GM23248 (cell line): ENCODE data around the gene MYO1A. TPM values are rescaled to one million over a fixed set of nuclear protein-coding genes. Genes with fewer than 3 reads are reported as not detected.

Source experiments
- DNase-seq: peaks from one replicate; pipeline ENCODE4 v3.0.0-alpha.2; 2015
- H2AFZ ChIP-seq: fragments of 200-600 bp; sonication (generic); 2 replicates; pipeline ENCODE4 v1.6.1; 2016; ENCODE audit warnings: antibody characterized with exemption
- H3F3A ChIP-seq: fragments of 200-600 bp; sonication (generic); 2 replicates; pipeline ENCODE4 v1.6.1; 2016; ENCODE audit warnings: mild to moderate bottlenecking, antibody characterized with exemption, mixed run types; ENCODE audit not compliant: insufficient read depth
- H3K27ac ChIP-seq: fragments of 200-600 bp; sonication (generic); 2 replicates; pipeline ENCODE4 v1.5.1; 2016; ENCODE audit warnings: mild to moderate bottlenecking
- H3K27me3 ChIP-seq: fragments of 200-600 bp; sonication (generic); replicated peaks from 2 replicates; pipeline ENCODE4 v1.6.1; 2016; ENCODE audit warnings: mild to moderate bottlenecking; ENCODE audit not compliant: insufficient read depth
- H3K36me3 ChIP-seq: fragments of 200-600 bp; sonication (generic); 2 replicates; pipeline ENCODE4 v1.6.1; 2016; ENCODE audit warnings: low read depth, mild to moderate bottlenecking
- H3K4me1 ChIP-seq: fragments of 200-600 bp; sonication (generic); 2 replicates; pipeline ENCODE4 v1.6.1; 2016; ENCODE audit warnings: mild to moderate bottlenecking; ENCODE audit not compliant: insufficient read depth
- H3K4me2 ChIP-seq: fragments of 200-600 bp; sonication (generic); one replicate; pipeline ENCODE4 v1.6.1; 2016; ENCODE audit warnings: mild to moderate bottlenecking; ENCODE audit not compliant: unreplicated experiment
- H3K4me3 ChIP-seq: fragments of 200-600 bp; sonication (generic); 2 replicates; pipeline ENCODE4 v1.5.1; 2016; ENCODE audit warnings: mild to moderate bottlenecking
- H3K79me2 ChIP-seq: fragments of 200-600 bp; sonication (generic); 2 replicates; pipeline ENCODE4 v1.6.1; 2016; ENCODE audit warnings: mild to moderate bottlenecking; ENCODE audit not compliant: insufficient read depth
- H3K9ac ChIP-seq: fragments of 200-600 bp; sonication (generic); 2 replicates; pipeline ENCODE4 v1.6.1; 2016; ENCODE audit warnings: mild to moderate bottlenecking
- H3K9me2 ChIP-seq: fragments of 200-600 bp; sonication (generic); 2 replicates; pipeline ENCODE4 v1.6.1; 2016; ENCODE audit warnings: mixed run types, mild to moderate bottlenecking, moderate library complexity; ENCODE audit not compliant: insufficient read depth
- H3K9me3 ChIP-seq: fragments of 200-600 bp; sonication (generic); one replicate; pipeline ENCODE4 v1.6.1; 2017; ENCODE audit warnings: low read depth
- H4K20me1 ChIP-seq: fragments of 200-600 bp; sonication (generic); 2 replicates; pipeline ENCODE4 v1.6.0; 2016; ENCODE audit not compliant: insufficient read depth
- EZH2 ChIP-seq: fragments of 200-600 bp; sonication (generic); IDR thresholded peaks from 2 replicates; pipeline ENCODE4 v1.6.1; 2018; ENCODE audit warnings: antibody characterized with exemption, mild to moderate bottlenecking; ENCODE audit not compliant: insufficient read depth, poor library complexity, severe bottlenecking
- EZH2phosphoT487 ChIP-seq: fragments of 200-600 bp; sonication (generic); IDR thresholded peaks from 2 replicates; pipeline ENCODE4 v1.6.1; 2018; ENCODE audit warnings: antibody characterized with exemption, moderate library complexity, mild to moderate bottlenecking, low read depth; ENCODE audit not compliant: insufficient read depth
- WGBS, 2 experiments: methylation state at CpG; one replicate each; pipeline ENCODE4 v1.1.6; 2015 to 2017; ENCODE audit warnings: low lambda C conversion rate in 2 of 2, low coverage in 1 of 2; ENCODE audit errors: missing lambda C conversion rate in 2 of 2; 5-methylcytosine and 5-hydroxymethylcytosine counted together
- in situ Hi-C: fragments of 300-500 bp; cut with MboI; formaldehyde crosslinking; loops from 2 replicates; pipeline ENCODE4 v1.15.0; 2020
- polyA plus RNA-seq: library from polyadenylated mRNA; unstranded; fragments of >200 nt; fragmentation: Nextera tagmentation; extraction: Ambion mirVana; gene quantifications from 2 replicates; pipeline ENCODE4 v1.2.1, GENCODE V29; 2016
- total RNA-seq: library from RNA; depleted of rRNA; stranded (reverse); fragments of >200 nt; shearing (Covaris generic); gene quantifications from 2 replicates; pipeline ENCODE4 v1.2.3, GENCODE V29; 2014

MYO1A gene
- total and polyA plus RNA-seq, 2 experiments from 2014 or later = not detected

GRCh38 chr12:57096748-57097553, 47.0 kb upstream of the MYO1A start:
- in situ Hi-C loops = no loop called here
- peaks cover 30% of the 10 kb centered on the region for H3K4me1 ChIP-seq
- no peak for DNase-seq
- no peak overlapping the region for H3K9ac ChIP-seq
- H3K4me2 ChIP-seq = no peak overlapping the region
- peak overlapping the region; percentile 9 for H3K27ac ChIP-seq
- 77% methylated on average over 8 of the region's 8 CpGs for WGBS, 2 experiments
- no peak overlapping the region for H3K4me3 ChIP-seq
- H4K20me1 ChIP-seq = no peaks in the 10 kb centered on the region
- no peak overlapping the region for H2AFZ ChIP-seq
- H3K36me3 ChIP-seq = peaks cover 26% of the 10 kb centered on the region
- peaks cover 72% of the 10 kb centered on the region for H3F3A ChIP-seq
- no peaks in the 10 kb centered on the region for H3K9me2 ChIP-seq
- H3K79me2 ChIP-seq = peaks cover 13% of the 10 kb centered on the region
- H3K9me3 ChIP-seq = no peaks in the 10 kb centered on the region
- H3K27me3 ChIP-seq = no peaks in the 10 kb centered on the region
- TF ChIP-seq EZH2 (no peak), EZH2phosphoT487 (no peak)

GRCh38 chr12:57096099-57096572, 46.2 kb upstream of the MYO1A start:
- Histone ChIP-seq H3K27ac (peak overlapping the region; percentile 77), H3K9ac (no peak overlapping the region), H3K79me2 (peaks cover 22% of the 10 kb centered on the region), H3K9me3 (no peaks in the 10 kb centered on the region), H3K4me2 (no peak overlapping the region), H3F3A (peaks cover 72% of the 10 kb centered on the region), H3K4me1 (peaks cover 32% of the 10 kb centered on the region), H3K27me3 (no peaks in the 10 kb centered on the region), H3K9me2 (no peaks in the 10 kb centered on the region), H3K4me3 (no peak overlapping the region), H3K36me3 (peaks cover 34% of the 10 kb centered on the region), H2AFZ (no peak overlapping the region), H4K20me1 (no peaks in the 10 kb centered on the region)
- peak; percentile 47 for DNase-seq
- TF ChIP-seq EZH2phosphoT487 = no peak
- no peak for TF ChIP-seq EZH2
- WGBS, 2 experiments = 72 to 80% methylated on average over 6 of the region's 6 CpGs
- in situ Hi-C loops = no loop called here

- Histone ChIP-seq H3K27me3 (no peaks in the 10 kb centered on the region), H3K36me3 (peaks cover 34% of the 10 kb centered on the region)
Observed at GRCh38 chr12:57095440-57095839, 45.5 kb upstream of the MYO1A start.

GRCh38 chr12:57094208-57095160, 44.6 kb upstream of the MYO1A start:
- Histone ChIP-seq H3K9me2 (no peaks in the 10 kb centered on the region), H3K4me1 (peaks cover 29% of the 10 kb centered on the region), H3K4me3 (no peak overlapping the region), H3K27me3 (no peaks in the 10 kb centered on the region), H3K9me3 (no peaks in the 10 kb centered on the region), H3K9ac (peak overlapping the region; percentile 55), H3K27ac (peak overlapping the region; percentile 77), H4K20me1 (no peaks in the 10 kb centered on the region), H2AFZ (no peak overlapping the region), H3K4me2 (no peak overlapping the region), H3K36me3 (peaks cover 34% of the 10 kb centered on the region), H3F3A (peaks cover 63% of the 10 kb centered on the region), H3K79me2 (peaks cover 38% of the 10 kb centered on the region)
- WGBS, 2 experiments = 43 to 46% methylated on average over 15 of the region's 15 CpGs
- no peak for DNase-seq
- in situ Hi-C loops = no loop called here
- TF ChIP-seq EZH2phosphoT487 = no peak
- no peak for TF ChIP-seq EZH2

More at GRCh38 chr12:57095440-57095839, 45.5 kb upstream of the MYO1A start:
- H2AFZ ChIP-seq = no peak overlapping the region
- H3K9me3 ChIP-seq = no peaks in the 10 kb centered on the region
- no peak for TF ChIP-seq EZH2
- no peak for TF ChIP-seq EZH2phosphoT487
- no peaks in the 10 kb centered on the region for H4K20me1 ChIP-seq
- H3K9ac ChIP-seq = no peak overlapping the region
- H3K4me2 ChIP-seq = no peak overlapping the region
- DNase-seq = no peak
- H3K4me3 ChIP-seq = no peak overlapping the region
- H3K27ac ChIP-seq = peak overlapping the region; percentile 77
- H3K4me1 ChIP-seq = peaks cover 32% of the 10 kb centered on the region
- H3K79me2 ChIP-seq = peaks cover 28% of the 10 kb centered on the region
- no peaks in the 10 kb centered on the region for H3K9me2 ChIP-seq
- peaks cover 71% of the 10 kb centered on the region for H3F3A ChIP-seq
- WGBS, 2 experiments = 88 to 95% methylated on average over 3 of the region's 3 CpGs
- in situ Hi-C loops = no loop called here
